Measurements from ENCODE around the gene PPP3R2. TPM values are rescaled to one million over a fixed set of nuclear protein-coding genes. Genes with fewer than 3 reads are reported as not detected.

PPP3R2 gene
- total RNA-seq, 1 donor from 2014 or later, result not detected

DNA sequence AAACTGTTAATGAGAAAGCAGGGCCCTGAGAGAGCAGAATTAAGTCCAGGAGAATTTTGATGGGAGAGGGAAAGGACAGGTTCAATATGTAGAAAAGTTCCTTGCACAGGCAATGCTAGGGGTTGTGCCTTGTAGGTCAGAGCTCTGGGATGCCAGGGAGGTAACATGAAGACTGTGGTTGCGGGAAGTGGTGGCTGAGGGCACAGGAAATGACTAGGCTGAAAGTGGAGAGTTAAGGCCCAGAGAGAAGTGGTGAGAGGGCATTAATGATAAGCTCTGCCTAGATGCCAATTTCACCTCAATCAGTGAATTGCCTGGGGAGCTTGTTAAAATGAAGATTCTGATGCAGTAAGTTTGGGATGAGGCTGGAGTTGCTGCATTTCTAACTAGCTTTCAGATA is 31.5 kb upstream of the PPP3R2 start:
- TF ChIP-seq, protein P1, sequence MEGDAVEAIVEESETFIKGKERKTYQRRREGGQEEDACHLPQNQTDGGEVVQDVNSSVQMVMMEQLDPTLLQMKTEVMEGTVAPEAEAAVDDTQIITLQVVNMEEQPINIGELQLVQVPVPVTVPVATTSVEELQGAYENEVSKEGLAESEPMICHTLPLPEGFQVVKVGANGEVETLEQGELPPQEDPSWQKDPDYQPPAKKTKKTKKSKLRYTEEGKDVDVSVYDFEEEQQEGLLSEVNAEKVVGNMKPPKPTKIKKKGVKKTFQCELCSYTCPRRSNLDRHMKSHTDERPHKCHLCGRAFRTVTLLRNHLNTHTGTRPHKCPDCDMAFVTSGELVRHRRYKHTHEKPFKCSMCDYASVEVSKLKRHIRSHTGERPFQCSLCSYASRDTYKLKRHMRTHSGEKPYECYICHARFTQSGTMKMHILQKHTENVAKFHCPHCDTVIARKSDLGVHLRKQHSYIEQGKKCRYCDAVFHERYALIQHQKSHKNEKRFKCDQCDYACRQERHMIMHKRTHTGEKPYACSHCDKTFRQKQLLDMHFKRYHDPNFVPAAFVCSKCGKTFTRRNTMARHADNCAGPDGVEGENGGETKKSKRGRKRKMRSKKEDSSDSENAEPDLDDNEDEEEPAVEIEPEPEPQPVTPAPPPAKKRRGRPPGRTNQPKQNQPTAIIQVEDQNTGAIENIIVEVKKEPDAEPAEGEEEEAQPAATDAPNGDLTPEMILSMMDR (conservative IDR thresholded peaks at IDR 0.05), result no peak
- Mint-ChIP-seq H3K27ac (ENCODE audit: unreplicated experiment) (no peak overlapping the region), H3K27me3 (ENCODE audit: low read depth) (peaks cover 3% of the 10 kb centered on the region), H3K4me1 (no peaks in the 10 kb centered on the region), H3K9me3 (peaks cover 4% of the 10 kb centered on the region), H3K36me3 (ENCODE audit: low read depth) (no peaks in the 10 kb centered on the region), H3K4me3 (no peak overlapping the region)
- DNase-seq (ENCODE audit: low read depth, low spot score), result no peak

GRCh38 chr9:101625876-101626275 is 31.1 kb upstream of the PPP3R2 start:
- TF ChIP-seq, protein P1 (conservative IDR thresholded peaks at IDR 0.05), result no peak
- Mint-ChIP-seq H3K27me3 (ENCODE audit: low read depth) (peaks cover 3% of the 10 kb centered on the region), H3K9me3 (peaks cover 4% of the 10 kb centered on the region), H3K4me1 (no peaks in the 10 kb centered on the region), H3K4me3 (no peak overlapping the region), H3K27ac (ENCODE audit: unreplicated experiment) (no peak overlapping the region), H3K36me3 (ENCODE audit: low read depth) (no peaks in the 10 kb centered on the region)
- DNase-seq (ENCODE audit: low read depth, low spot score), result no peak

GRCh38 chr9:101620452-101620851 is 25.7 kb upstream of the PPP3R2 start:
- H3K4me3 Mint-ChIP-seq, result no peak overlapping the region
- H3K9me3 Mint-ChIP-seq, result peaks cover 9% of the 10 kb centered on the region
- H3K27ac Mint-ChIP-seq (ENCODE audit: unreplicated experiment), result no peak overlapping the region
- DNase-seq (ENCODE audit: low read depth, low spot score), result no peak
- no peaks in the 10 kb centered on the region for H3K4me1 Mint-ChIP-seq
- TF ChIP-seq, protein P1 (conservative IDR thresholded peaks at IDR 0.05), result no peak
- no peaks in the 10 kb centered on the region for H3K36me3 Mint-ChIP-seq (ENCODE audit: low read depth)
- no peaks in the 10 kb centered on the region for H3K27me3 Mint-ChIP-seq (ENCODE audit: low read depth)

GRCh38 chr9:101618698-101619097 is 23.9 kb upstream of the PPP3R2 start:
- no peaks in the 10 kb centered on the region for H3K27me3 Mint-ChIP-seq (ENCODE audit: low read depth)
- H3K27ac Mint-ChIP-seq (ENCODE audit: unreplicated experiment), result no peak overlapping the region

GRCh38 chr9:101605547-101605946 is 10.8 kb upstream of the PPP3R2 start:
- no peak overlapping the region for H3K4me3 Mint-ChIP-seq
- TF ChIP-seq, protein P1 (conservative IDR thresholded peaks at IDR 0.05), result no peak
- H3K9me3 Mint-ChIP-seq, result no peaks in the 10 kb centered on the region
- no peak for DNase-seq (ENCODE audit: low read depth, low spot score)
- H3K27me3 Mint-ChIP-seq (ENCODE audit: low read depth), result peaks cover 18% of the 10 kb centered on the region
- H3K4me1 Mint-ChIP-seq, result peaks cover 3% of the 10 kb centered on the region
- H3K36me3 Mint-ChIP-seq (ENCODE audit: low read depth), result no peaks in the 10 kb centered on the region
- no peak overlapping the region for H3K27ac Mint-ChIP-seq (ENCODE audit: unreplicated experiment)

More at GRCh38 chr9:101618698-101619097, 23.9 kb upstream of the PPP3R2 start:
- Mint-ChIP-seq H3K4me1 (no peaks in the 10 kb centered on the region), H3K4me3 (no peak overlapping the region), H3K36me3 (ENCODE audit: low read depth) (no peaks in the 10 kb centered on the region), H3K9me3 (peaks cover 8% of the 10 kb centered on the region)
- TF ChIP-seq, protein P1 (conservative IDR thresholded peaks at IDR 0.05), result no peak
- DNase-seq (ENCODE audit: low read depth, low spot score), result no peak

- DNase-seq (ENCODE audit: low read depth, low spot score), result no peak
- H3K27ac Mint-ChIP-seq (ENCODE audit: unreplicated experiment), result no peak overlapping the region
Measured at GRCh38 chr9:101604296-101604695, 9.5 kb upstream of the PPP3R2 start.

More at GRCh38 chr9:101604296-101604695, 9.5 kb upstream of the PPP3R2 start:
- Mint-ChIP-seq H3K4me3 (no peak overlapping the region), H3K36me3 (ENCODE audit: low read depth) (no peaks in the 10 kb centered on the region), H3K4me1 (peaks cover 3% of the 10 kb centered on the region), H3K9me3 (no peaks in the 10 kb centered on the region), H3K27me3 (ENCODE audit: low read depth) (peaks cover 27% of the 10 kb centered on the region)
- TF ChIP-seq, protein P1 (conservative IDR thresholded peaks at IDR 0.05), result no peak

All from neural crest cell (in vitro differentiated cells).